CD8-positive, alpha-beta memory T cell (primary cell): ENCODE results near the gene TMEM97. TPM values are rescaled to one million over a fixed set of nuclear protein-coding genes. Genes with fewer than 3 reads are reported as not detected.

Experiments used
- CTCF ChIA-PET: fragments of 350-600 bp; sonication (Branson Sonifier 250); formaldehyde crosslinking; loops from one replicate; lab custom pipeline; 2021; ENCODE audit warnings: antibody characterized with exemption; lab: Charles Lee
- POLR2A ChIA-PET: fragments of 350-600 bp; sonication (Branson Sonifier 250); formaldehyde crosslinking; loops from one replicate; lab custom pipeline; 2021; ENCODE audit warnings: antibody characterized with exemption; lab: Charles Lee
- DNase-seq, 5 donors: peaks; one replicate each; pipeline versions ENCODE4 v3.0.0 to v3.0.0-alpha.2; 2020 to 2022; ENCODE audit warnings: mixed read lengths in 1 of 5
- H3K27ac ChIP-seq: one replicate; pipeline ENCODE4 v1.7.0; 2013; ENCODE audit warnings: low read depth, mild to moderate bottlenecking, low read length, moderate library complexity
- H3K27me3 ChIP-seq: 2 replicates; pipeline ENCODE4 v1.7.0; 2013; ENCODE audit warnings: low read length, mild to moderate bottlenecking; ENCODE audit not compliant: insufficient read depth, poor library complexity, severe bottlenecking
- H3K36me3 ChIP-seq: 2 replicates; pipeline ENCODE4 v1.7.0; 2013; ENCODE audit warnings: mild to moderate bottlenecking, low read length, moderate library complexity; ENCODE audit not compliant: insufficient read depth
- H3K4me1 ChIP-seq: 2 replicates; pipeline ENCODE4 v1.7.0; 2013; ENCODE audit warnings: mild to moderate bottlenecking, low read length, moderate library complexity; ENCODE audit not compliant: insufficient read depth
- H3K4me3 ChIP-seq: 2 replicates; pipeline ENCODE4 v1.7.0; 2013; ENCODE audit warnings: mild to moderate bottlenecking, low read length
- H3K9me3 ChIP-seq: 2 replicates; pipeline ENCODE4 v1.7.0; 2013; ENCODE audit warnings: mild to moderate bottlenecking, low read length
- H3K27ac Mint-ChIP-seq, 8 donors: one replicate each; pipeline ENCODE4 v1.8.0; 2020 to 2021; ENCODE audit warnings: mixed read lengths in 8 of 8, mild to moderate bottlenecking in 6 of 8, inconsistent platforms in 3 of 8, moderate library complexity in 3 of 8
- H3K27me3 Mint-ChIP-seq, 2 donors: one replicate each; pipeline ENCODE4 v1.8.0; 2020 to 2021; ENCODE audit warnings: mixed read lengths in 2 of 2, mild to moderate bottlenecking in 1 of 2, moderate library complexity in 1 of 2
- H3K36me3 Mint-ChIP-seq, 3 donors: one replicate each; pipeline ENCODE4 v1.8.0; 2020 to 2021; ENCODE audit warnings: mixed read lengths in 3 of 3, inconsistent platforms in 1 of 3, mild to moderate bottlenecking in 1 of 3
- H3K4me1 Mint-ChIP-seq, 3 donors: one replicate each; pipeline ENCODE4 v1.8.0; 2020 to 2021; ENCODE audit warnings: mixed read lengths in 3 of 3, inconsistent platforms in 1 of 3, mild to moderate bottlenecking in 1 of 3
- H3K4me3 Mint-ChIP-seq, 7 donors: one replicate each; pipeline ENCODE4 v1.8.0; 2020 to 2021; ENCODE audit warnings: mixed read lengths in 7 of 7, mild to moderate bottlenecking in 6 of 7, moderate library complexity in 4 of 7, inconsistent platforms in 2 of 7
- H3K9me3 Mint-ChIP-seq, 5 donors: one replicate each; pipeline ENCODE4 v1.8.0; 2020 to 2022; ENCODE audit warnings: mixed read lengths in 5 of 5, mild to moderate bottlenecking in 3 of 5, moderate library complexity in 2 of 5, inconsistent platforms in 1 of 5
- polyA plus RNA-seq: library from polyadenylated mRNA; unstranded; fragments of 300-500 nt; fragmentation: Illumina TruSeq; gene quantifications from one replicate; pipeline ENCODE4 v1.2.3, GENCODE V29; 2021
- total RNA-seq, 2 experiments: library from RNA; stranded (reverse); gene quantifications; one replicate each; pipeline ENCODE4 v1.2.3, GENCODE V29; 2021

The TMEM97 gene
- total and polyA plus RNA-seq, 3 experiments from 2014 or later, result 10.4 to 67.1 (median 64.9) TPM

- Mint-ChIP-seq H3K27ac (no peak overlapping the region), H3K4me1 (no peaks in the 10 kb centered on the region), H3K36me3 (peaks cover under 1 to 92% (median 15%) of the 10 kb centered on the region in 3 donors), H3K27me3 (no peaks in the 10 kb centered on the region), H3K9me3 (no peaks in the 10 kb centered on the region), H3K4me3 (no peak overlapping the region)
- no peak overlapping the region for H3K4me3 ChIP-seq
- H3K9me3 ChIP-seq, result no peaks in the 10 kb centered on the region
- no peaks in the 10 kb centered on the region for H3K27me3 ChIP-seq
- no peak for DNase-seq
- no peak overlapping the region for H3K27ac ChIP-seq
- H3K36me3 ChIP-seq, result peaks cover 57% of the 10 kb centered on the region
- ChIA-PET POLR2A (no interaction called here), CTCF (interaction anchor here (1.1 kb wide), 1 partner anchor 11 kb away, joined by 3 read pairs; the partner anchor contains the start of genes IFT20 and TNFAIP1)
- no peaks in the 10 kb centered on the region for H3K4me1 ChIP-seq
Observed at GRCh38 chr17:28346746-28347246, 27.8 kb downstream of the TMEM97 start.

GRCh38 chr17:28347261-28347891 is 28.4 kb downstream of the TMEM97 start:
- POLR2A ChIA-PET, result no interaction called here
- no peaks in the 10 kb centered on the region for H3K27me3 Mint-ChIP-seq
- CTCF ChIA-PET, result interaction anchor here (1.1 kb wide), 1 partner anchor 12 kb away, joined by 3 read pairs; the partner anchor contains the start of genes IFT20 and TNFAIP1

GRCh38 chr17:28348979-28349378 is 30.0 kb downstream of the TMEM97 start:
- Mint-ChIP-seq H3K4me3 (no peak overlapping the region), H3K27ac (peak overlapping the region in 2 of 8 donors; percentile 42 to 54), H3K9me3 (no peaks in the 10 kb centered on the region), H3K27me3 (no peaks in the 10 kb centered on the region), H3K4me1 (no peaks in the 10 kb centered on the region), H3K36me3 (peaks cover 3 to 91% (median 13%) of the 10 kb centered on the region in 3 donors)
- ChIA-PET CTCF (no interaction called here), POLR2A (no interaction called here)
- Histone ChIP-seq H3K4me1 (no peaks in the 10 kb centered on the region), H3K4me3 (no peak overlapping the region), H3K27me3 (no peaks in the 10 kb centered on the region), H3K27ac (no peak overlapping the region), H3K36me3 (peaks cover 58% of the 10 kb centered on the region), H3K9me3 (no peaks in the 10 kb centered on the region)
- DNase-seq, result no peak

More at GRCh38 chr17:28347261-28347891, 28.4 kb downstream of the TMEM97 start:
- no peaks in the 10 kb centered on the region for H3K9me3 Mint-ChIP-seq
- no peaks in the 10 kb centered on the region for H3K4me1 ChIP-seq
- peaks cover 53% of the 10 kb centered on the region for H3K36me3 ChIP-seq
- no peak overlapping the region for H3K4me3 ChIP-seq
- peak overlapping the region in 1 of 8 donors; percentile 1 for H3K27ac Mint-ChIP-seq
- no peak overlapping the region for H3K27ac ChIP-seq
- no peaks in the 10 kb centered on the region for H3K9me3 ChIP-seq
- no peak for DNase-seq
- H3K4me1 Mint-ChIP-seq, result no peaks in the 10 kb centered on the region
- peaks cover 3 to 92% (median 17%) of the 10 kb centered on the region in 3 donors for H3K36me3 Mint-ChIP-seq
- no peak overlapping the region for H3K4me3 Mint-ChIP-seq
- no peaks in the 10 kb centered on the region for H3K27me3 ChIP-seq

- Mint-ChIP-seq H3K4me1 (peaks cover 0 to 5% (median 0%) of the 10 kb centered on the region in 3 donors), H3K27me3 (no peaks in the 10 kb centered on the region), H3K36me3 (peaks cover 3 to 89% (median 17%) of the 10 kb centered on the region in 3 donors), H3K4me3 (no peak overlapping the region), H3K9me3 (no peaks in the 10 kb centered on the region), H3K27ac (no peak overlapping the region)
- Histone ChIP-seq H3K4me3 (no peak overlapping the region), H3K27me3 (no peaks in the 10 kb centered on the region), H3K36me3 (peaks cover 65% of the 10 kb centered on the region), H3K27ac (no peak overlapping the region), H3K4me1 (no peaks in the 10 kb centered on the region), H3K9me3 (no peaks in the 10 kb centered on the region)
- ChIA-PET POLR2A (interaction anchor here (1.3 kb wide), 1 partner anchor 11 kb away, joined by 3 read pairs; no protein-coding TSS in a partner anchor), CTCF (no interaction called here)
- no peak for DNase-seq
Observed at GRCh38 chr17:28350271-28350670, 31.3 kb downstream of the TMEM97 start.

GRCh38 chr17:28357061-28357900 is 38.3 kb downstream of the TMEM97 start, which contains the start of gene POLDIP2:
Gene POLDIP2, minus strand, starts transcription at chr17:28357527. Its CDS starts 79 bp downstream, at chr17:28357448.
- Mint-ChIP-seq H3K9me3 (no peaks in the 10 kb centered on the region), H3K4me1 (peaks cover 24 to 35% (median 25%) of the 10 kb centered on the region in 3 donors), H3K36me3 (peaks cover 0 to 69% (median 11%) of the 10 kb centered on the region in 3 donors), H3K27me3 (no peaks in the 10 kb centered on the region), H3K4me3 (peak within 1 kb of the TSS; percentile 91 to 96 (median 93)), H3K27ac (peak within 1 kb of the TSS; percentile 92 to 98 (median 96))
- H3K4me3 ChIP-seq, result peak within 1 kb of the TSS; percentile 89
- peak within 1 kb of the TSS; percentile 81 for H3K27ac ChIP-seq
- H3K9me3 ChIP-seq, result no peaks in the 10 kb centered on the region
- H3K36me3 ChIP-seq, result peaks cover 49% of the 10 kb centered on the region
- CTCF ChIA-PET, result interaction anchor here (1.0 to 4.5 kb wide), 8 partner anchors 13 to 50 kb away, joined by 3 to 30 read pairs (median 4); partner anchors contain the start of genes IFT20, TMEM97, TNFAIP1 and VTN
- H3K27me3 ChIP-seq, result no peaks in the 10 kb centered on the region
- H3K4me1 ChIP-seq, result peaks cover 22% of the 10 kb centered on the region
- DNase-seq, result peak; percentile 93 to 97 (median 95)
- POLR2A ChIA-PET, result interaction anchor here (0.6 to 5.4 kb wide), 9 partner anchors 10 to 594 kb away, joined by 3 to 62 read pairs (median 7); partner anchors contain the start of genes IFT20, PHF12, RPL23A and SARM1

- peaks cover 47% of the 10 kb centered on the region for H3K36me3 ChIP-seq
Observed at GRCh38 chr17:28357901-28358197, 38.8 kb downstream of the TMEM97 start.

GRCh38 chr17:28363186-28363585 is 44.2 kb downstream of the TMEM97 start:
- ChIA-PET CTCF (no interaction called here), POLR2A (no interaction called here)
- H3K27ac Mint-ChIP-seq, result no peak overlapping the region

More at GRCh38 chr17:28357901-28358197, 38.8 kb downstream of the TMEM97 start:
- Mint-ChIP-seq H3K27me3 (no peaks in the 10 kb centered on the region), H3K4me1 (peaks cover 24 to 35% (median 25%) of the 10 kb centered on the region in 3 donors), H3K9me3 (no peaks in the 10 kb centered on the region), H3K4me3 (peak overlapping the region; percentile 91 to 96 (median 93)), H3K36me3 (peaks cover 0 to 72% (median 11%) of the 10 kb centered on the region in 3 donors), H3K27ac (peak overlapping the region; percentile 92 to 98 (median 96))
- ChIA-PET CTCF (interaction anchor here (1.0 to 4.5 kb wide), 8 partner anchors 13 to 49 kb away, joined by 3 to 30 read pairs (median 4); partner anchors contain the start of genes IFT20, TMEM97, TNFAIP1 and VTN), POLR2A (interaction anchor here (1.0 to 5.4 kb wide), 7 partner anchors 9 to 362 kb away, joined by 3 to 62 read pairs (median 8); partner anchors contain the start of genes IFT20, RPL23A, SARM1 and TNFAIP1)
- no peak for DNase-seq
- Histone ChIP-seq H3K4me1 (peaks cover 22% of the 10 kb centered on the region), H3K9me3 (no peaks in the 10 kb centered on the region), H3K27ac (peak overlapping the region; percentile 81), H3K27me3 (no peaks in the 10 kb centered on the region), H3K4me3 (peak overlapping the region; percentile 89)

More at GRCh38 chr17:28363186-28363585, 44.2 kb downstream of the TMEM97 start:
- H3K9me3 ChIP-seq, result no peaks in the 10 kb centered on the region
- Mint-ChIP-seq H3K9me3 (no peaks in the 10 kb centered on the region), H3K4me1 (peaks cover 3 to 6% (median 4%) of the 10 kb centered on the region in 3 donors), H3K36me3 (peaks cover 0 to 61% (median 7%) of the 10 kb centered on the region in 3 donors), H3K27me3 (no peaks in the 10 kb centered on the region), H3K4me3 (no peak overlapping the region)
- peaks cover 32% of the 10 kb centered on the region for H3K36me3 ChIP-seq
- H3K4me1 ChIP-seq, result peaks cover 7% of the 10 kb centered on the region
- H3K27ac ChIP-seq, result no peak overlapping the region
- no peak overlapping the region for H3K4me3 ChIP-seq
- DNase-seq, result no peak
- no peaks in the 10 kb centered on the region for H3K27me3 ChIP-seq
